A172 (cell line): ENCODE results near the gene APOM. TPM values are rescaled to one million over a fixed set of nuclear protein-coding genes. Genes with fewer than 3 reads are reported as not detected.

Experiments used
- DNase-seq: peaks from one replicate; pipeline ENCODE4 v3.0.0-alpha.2; 2015; ENCODE audit warnings: low spot score
- total RNA-seq: library from RNA; depleted of rRNA; stranded (reverse); fragments of >200 nt; shearing (Covaris generic); gene quantifications from 2 replicates; pipeline ENCODE4 v1.2.3, GENCODE V29; 2014; rRNA removed

The APOM gene
- total RNA-seq, 1 experiment from 2014 or later: 4.2 TPM

- no peak for DNase-seq
Observed at GRCh38 chr6:31705931-31706330, 50.2 kb downstream of the APOM start.

GRCh38 chr6:31706599-31706998 is 50.9 kb downstream of the APOM start, which contains the start of gene LY6G6F:
TSS of gene LY6G6F (plus strand) at chr6:31706866. CDS start at chr6:31706907, 41 bp downstream.
- DNase-seq: no peak

GRCh38 chr6:31707701-31708100 is 52.0 kb downstream of the APOM start:
- DNase-seq: no peak

Other genes with a start within 250 kb of the APOM start
- 16.5 and 17.1 TPM in 2 replicates for gene MICB, start 157.7 kb upstream of the APOM start, total RNA-seq
- gene MCCD1, start 126.9 kb upstream of the APOM start, total RNA-seq: not detected in 2 replicates
- gene DDX39B, start 113.9 kb upstream of the APOM start, total RNA-seq: 317 and 405 TPM in 2 replicates
- gene ATP6V1G2, start 109.3 kb upstream of the APOM start, total RNA-seq: 1.4 and 2.3 TPM in 2 replicates
- 21.1 and 22.0 TPM in 2 replicates for gene NFKBIL1, start 108.3 kb upstream of the APOM start, total RNA-seq
- not detected in 2 replicates for gene LTA, start 83.6 kb upstream of the APOM start, total RNA-seq
- not detected in 2 replicates for gene TNF, start 80.3 kb upstream of the APOM start, total RNA-seq
- not detected in 2 replicates for gene LTB, start 73.5 kb upstream of the APOM start, total RNA-seq
- gene LST1, start 69.6 kb upstream of the APOM start, total RNA-seq: not detected in 2 replicates
- not detected in 2 replicates for gene NCR3, start 62.9 kb upstream of the APOM start, total RNA-seq
- not detected in 2 replicates for gene AIF1, start 40.7 kb upstream of the APOM start, total RNA-seq
- 46.7 and 55.9 TPM in 2 replicates for gene PRRC2A, start 35.2 kb upstream of the APOM start, total RNA-seq
- gene BAG6, start 3.2 kb upstream of the APOM start, total RNA-seq: 176 and 186 TPM in 2 replicates
- 15.9 and 22.0 TPM in 2 replicates for gene C6orf47, start 4.9 kb downstream of the APOM start, total RNA-seq
- gene GPANK1, start 9.1 kb downstream of the APOM start, total RNA-seq: 9.5 and 13.2 TPM in 2 replicates
- 263 and 282 TPM in 2 replicates for gene CSNK2B, start 10.2 kb downstream of the APOM start, total RNA-seq
- 1.2 and 2.0 TPM in 2 replicates for gene LY6G5B, start 14.1 kb downstream of the APOM start, total RNA-seq
- not detected in 2 replicates for gene LY6G5C, start 25.2 kb downstream of the APOM start, total RNA-seq
- gene ABHD16A, start 47.4 kb downstream of the APOM start, total RNA-seq: 38.5 and 40.9 TPM in 2 replicates
- gene LY6G6F, start 51.0 kb downstream of the APOM start, total RNA-seq: not detected in 2 replicates
- not detected in 2 replicates for gene LY6G6D, start 59.5 kb downstream of the APOM start, total RNA-seq
- not detected in 2 replicates for gene LY6G6C, start 65.9 kb downstream of the APOM start, total RNA-seq
- gene MPIG6B, start 67.5 kb downstream of the APOM start, total RNA-seq: not detected in 2 replicates
- gene DDAH2, start 73.4 kb downstream of the APOM start, total RNA-seq: 134 and 166 TPM in 2 replicates
- gene CLIC1, start 80.6 kb downstream of the APOM start, total RNA-seq: 927 and 1,153 TPM in 2 replicates
- gene MSH5, start 84.1 kb downstream of the APOM start, total RNA-seq: 3.2 and 6.1 TPM in 2 replicates
- gene SAPCD1, start 106.8 kb downstream of the APOM start, total RNA-seq: 1.1 and 3.0 TPM in 2 replicates
- gene VWA7, start 121.4 kb downstream of the APOM start, total RNA-seq: 0.60 and 3.2 TPM in 2 replicates
- 56.0 and 58.8 TPM in 2 replicates for gene VARS1, start 139.9 kb downstream of the APOM start, total RNA-seq
- gene LSM2, start 151.1 kb downstream of the APOM start, total RNA-seq: 80.4 and 88.0 TPM in 2 replicates
- 1.4 and 3.0 TPM in 2 replicates for gene HSPA1L, start 159.4 kb downstream of the APOM start, total RNA-seq
- 1.2 and 4.1 TPM in 2 replicates for gene HSPA1A, start 159.6 kb downstream of the APOM start, total RNA-seq
- gene HSPA1B, start 171.8 kb downstream of the APOM start, total RNA-seq: 312 and 358 TPM in 2 replicates
- 101 and 107 TPM in 2 replicates for gene NEU1, start 206.9 kb downstream of the APOM start, total RNA-seq
- not detected in 2 replicates for gene SLC44A4, start 223.1 kb downstream of the APOM start, total RNA-seq
- 75.5 and 85.7 TPM in 2 replicates for gene EHMT2, start 241.8 kb downstream of the APOM start, total RNA-seq
- 1.3 and 4.1 TPM in 2 replicates for gene ZBTB12, start 246.2 kb downstream of the APOM start, total RNA-seq